GM12892 (cell line): ENCODE results near the gene TTC9B.

Experiments
- POLR2A ChIP-seq: IDR thresholded peaks from 2 replicates; pipeline ENCODE4 v1.6.1; 2011; ENCODE audit warnings: low read depth, low read length, control low read depth
- TAF1 ChIP-seq: IDR thresholded peaks from 2 replicates; pipeline ENCODE4 v1.6.1; 2011; ENCODE audit warnings: low read depth, mild to moderate bottlenecking, control low read depth, low read length, borderline replicate concordance

DNA sequence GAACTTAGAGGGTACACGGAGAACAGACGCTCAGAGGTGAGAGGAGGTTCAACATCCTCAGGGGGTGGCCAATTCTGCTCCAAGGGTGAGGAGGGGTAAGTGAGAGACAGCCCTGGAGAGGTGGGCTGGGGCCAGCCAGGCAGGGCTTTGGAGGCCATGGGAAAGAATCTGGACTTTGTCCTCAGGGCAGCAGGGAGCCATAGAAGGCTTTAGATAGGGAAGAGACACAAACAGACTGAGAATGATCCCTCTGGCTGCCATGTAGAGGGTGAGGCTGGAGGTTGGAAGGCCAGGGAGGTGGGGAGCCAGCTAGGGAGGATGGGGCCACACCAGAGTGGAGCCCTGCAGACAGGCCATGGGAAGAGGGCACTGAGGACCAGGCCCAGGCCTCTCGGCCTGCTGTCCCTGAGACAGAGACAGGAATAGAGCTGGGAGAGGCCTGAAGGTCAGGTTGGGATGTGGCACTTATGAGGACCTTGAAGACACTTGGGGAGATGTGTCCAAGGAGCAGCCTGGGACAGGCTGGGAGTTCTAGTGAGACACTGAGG, 37.5 kb upstream of the TTC9B start:
- no peak for TF ChIP-seq POLR2A
- TF ChIP-seq TAF1, result no peak
